Upper lobe of right lung (tissue), 1 donor: Measurements from ENCODE around the gene SLC10A1. TPM values are rescaled to one million over a fixed set of nuclear protein-coding genes. Genes with fewer than 3 reads are reported as not detected.

Experiments
- ATAC-seq: fragments of 200-7000 bp; cut with Tn5 transposase; one replicate; pipeline ENCODE4 v1.9.1; 2020; ENCODE audit warnings: mild to moderate bottlenecking, moderate library complexity
- DNase-seq: peaks from one replicate; pipeline ENCODE4 v3.0.0-alpha.2; 2020
- H3K27ac ChIP-seq: fragments of 200-600 bp; one replicate; pipeline ENCODE4 v1.8.0; 2022
- H3K27me3 ChIP-seq: fragments of 200-600 bp; one replicate; pipeline ENCODE4 v1.8.0; 2022; ENCODE audit warnings: mild to moderate bottlenecking
- H3K36me3 ChIP-seq: fragments of 200-600 bp; one replicate; pipeline ENCODE4 v1.8.0; 2022
- H3K4me1 ChIP-seq: fragments of 200-600 bp; one replicate; pipeline ENCODE4 v1.8.0; 2022
- H3K4me3 ChIP-seq: fragments of 200-600 bp; one replicate; pipeline ENCODE4 v1.8.0; 2022; ENCODE audit warnings: mild to moderate bottlenecking
- H3K9me3 ChIP-seq: fragments of 200-600 bp; one replicate; pipeline ENCODE4 v1.8.0; 2022
- CTCF ChIP-seq: fragments of 200-600 bp; IDR thresholded peaks from one replicate; pipeline ENCODE4 v1.8.0; 2022; ENCODE audit warnings: antibody characterized with exemption
- intact Hi-C: fragments of 100-400 bp; cut with DNase I; formaldehyde crosslinking; loops from one replicate; pipeline ENCODE4 v1.11.0; 2022
- total RNA-seq: library from RNA; stranded (reverse); fragmentation: NEBNext Ultra II Directional; extraction: Animal tissue kit (Norgen Biotek cat#: 25700); gene quantifications from one replicate; pipeline ENCODE4 v1.2.1, GENCODE V29; 2021
- donor health status: DM: no; HTN: yes; CAD: no; lungs with severe emphysema.

Gene SLC10A1
- total RNA-seq, 1 donor from 2014 or later = not detected

- H3K27me3 ChIP-seq = peaks cover 6% of the 10 kb centered on the region
- DNase-seq = no peak
- H3K27ac ChIP-seq = no peak overlapping the region
- intact Hi-C loops = loop anchor here (5.0 kb wide), 1 partner anchor 210 kb away; no protein-coding TSS in a partner anchor
- no peaks in the 10 kb centered on the region for H3K4me1 ChIP-seq
- H3K4me3 ChIP-seq = no peak overlapping the region
- TF ChIP-seq CTCF = no peak
- no peaks in the 10 kb centered on the region for H3K9me3 ChIP-seq
- no peaks in the 10 kb centered on the region for H3K36me3 ChIP-seq
- no peak for ATAC-seq
These were observed 25.4 kb upstream of the SLC10A1 start for GRCh38 chr14:69822456-69822855.

- intact Hi-C loops = loop anchor here (5.0 kb wide), 1 partner anchor 211 kb away; no protein-coding TSS in a partner anchor
- H3K27me3 ChIP-seq = peaks cover 10% of the 10 kb centered on the region
- H3K4me1 ChIP-seq = no peaks in the 10 kb centered on the region
- no peak for TF ChIP-seq CTCF
- ATAC-seq (no peak), DNase-seq (no peak)
- no peaks in the 10 kb centered on the region for H3K9me3 ChIP-seq
- H3K36me3 ChIP-seq = no peaks in the 10 kb centered on the region
- H3K4me3 ChIP-seq = no peak overlapping the region
- no peak overlapping the region for H3K27ac ChIP-seq
These were observed 23.9 kb upstream of the SLC10A1 start for GRCh38 chr14:69820991-69821390.

- Histone ChIP-seq H3K27me3 (peaks cover 10% of the 10 kb centered on the region), H3K27ac (no peak overlapping the region), H3K4me3 (no peak overlapping the region), H3K4me1 (no peaks in the 10 kb centered on the region), H3K9me3 (no peaks in the 10 kb centered on the region), H3K36me3 (no peaks in the 10 kb centered on the region)
- TF ChIP-seq CTCF = no peak
- intact Hi-C loops = loop anchor here (5.0 kb wide), 1 partner anchor 213 kb away; no protein-coding TSS in a partner anchor
- ATAC-seq (no peak), DNase-seq (no peak)
These were observed 22.6 kb upstream of the SLC10A1 start for GRCh38 chr14:69819607-69820006.

GRCh38 chr14:69818758-69819191 is 21.7 kb upstream of the SLC10A1 start:
- DNase-seq (peak; percentile 65), ATAC-seq (peak; percentile 93)
- intact Hi-C loops = no loop called here
- Histone ChIP-seq H3K27ac (no peak overlapping the region), H3K4me1 (no peaks in the 10 kb centered on the region), H3K36me3 (no peaks in the 10 kb centered on the region), H3K4me3 (no peak overlapping the region), H3K9me3 (no peaks in the 10 kb centered on the region), H3K27me3 (peaks cover 10% of the 10 kb centered on the region)
- peak; percentile 81 for TF ChIP-seq CTCF

GRCh38 chr14:69816216-69816615 is 19.2 kb upstream of the SLC10A1 start:
- intact Hi-C loops = no loop called here
- Histone ChIP-seq H3K4me3 (no peak overlapping the region), H3K36me3 (no peaks in the 10 kb centered on the region), H3K4me1 (no peaks in the 10 kb centered on the region), H3K27ac (no peak overlapping the region), H3K9me3 (no peaks in the 10 kb centered on the region), H3K27me3 (peaks cover 10% of the 10 kb centered on the region)
- DNase-seq (no peak), ATAC-seq (no peak)
- TF ChIP-seq CTCF = no peak

- intact Hi-C loops = no loop called here
- Histone ChIP-seq H3K27ac (no peak overlapping the region), H3K4me3 (no peak overlapping the region), H3K27me3 (peaks cover 10% of the 10 kb centered on the region), H3K4me1 (no peaks in the 10 kb centered on the region), H3K36me3 (no peaks in the 10 kb centered on the region), H3K9me3 (no peaks in the 10 kb centered on the region)
- DNase-seq (no peak), ATAC-seq (no peak)
- TF ChIP-seq CTCF = no peak
These were observed 18.5 kb upstream of the SLC10A1 start for GRCh38 chr14:69815556-69815955.
